ENCODE data around the gene B4GAT1. TPM values are rescaled to one million over a fixed set of nuclear protein-coding genes. Genes with fewer than 3 reads are reported as not detected.
A peak's percentile ranks its signal among the peaks of the same experiment; 100 is the strongest.

The B4GAT1 gene
- 15.9 and 17.7 TPM in 2 replicates for polyA plus RNA-seq (2011; rRNA removed)
- polyA minus RNA-seq (2011; rRNA and poly(A)+ RNA removed), result 3.0 and 4.4 TPM in 2 replicates

DNA sequence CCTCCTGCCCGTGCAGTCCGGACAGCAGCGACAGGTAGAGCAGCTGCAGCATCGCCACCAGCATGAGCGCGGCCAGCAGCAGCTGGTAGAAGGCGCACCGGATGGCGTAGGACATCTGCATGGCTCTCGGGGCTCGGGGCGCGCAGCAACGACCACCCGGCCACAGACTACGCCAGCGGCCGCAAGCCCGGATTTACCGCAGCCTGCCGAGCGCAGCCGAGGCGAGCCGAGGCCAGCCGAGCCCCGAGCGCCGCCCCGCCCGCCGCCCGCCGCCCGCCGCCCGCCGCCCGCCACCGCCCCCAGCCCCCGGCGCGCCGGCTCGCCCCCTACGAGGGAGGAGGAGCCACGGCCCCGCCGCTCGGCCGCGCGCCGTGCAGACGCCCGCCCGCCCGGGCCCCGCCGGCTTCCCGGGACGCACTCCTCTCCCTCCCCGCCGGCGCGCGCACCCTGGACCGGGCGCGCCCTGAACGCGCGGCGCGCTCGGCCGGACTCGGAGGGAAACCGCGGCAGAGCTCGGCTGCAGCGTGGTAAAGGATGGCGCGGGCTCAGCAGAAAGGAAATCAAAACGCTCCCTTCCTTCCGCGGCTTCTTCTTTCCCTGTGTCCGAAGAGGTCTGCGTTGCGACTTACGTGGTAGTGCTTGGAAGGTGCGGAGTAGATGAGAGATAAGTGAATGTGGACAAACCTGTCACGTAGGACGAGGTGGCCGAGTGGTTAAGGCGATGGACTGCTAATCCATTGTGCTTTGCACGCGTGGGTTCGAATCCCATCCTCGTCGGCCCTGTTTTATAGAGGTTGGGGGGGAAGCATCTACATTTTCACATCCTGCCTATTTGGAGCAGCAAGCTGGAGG, at the start of gene B4GAT1:
TSS of gene B4GAT1 (minus strand) at position 205 of the 852 bp plus-strand sequence. CDS start at position 121, 84 bp downstream.
- peaks cover 3% of the 10 kb centered on the region; the same call in 1 of the 2 replicates for H3K9me3 ChIP-seq (ENCODE audit: control insufficient read depth, insufficient read depth, low read length)
- TF ChIP-seq, protein P1, sequence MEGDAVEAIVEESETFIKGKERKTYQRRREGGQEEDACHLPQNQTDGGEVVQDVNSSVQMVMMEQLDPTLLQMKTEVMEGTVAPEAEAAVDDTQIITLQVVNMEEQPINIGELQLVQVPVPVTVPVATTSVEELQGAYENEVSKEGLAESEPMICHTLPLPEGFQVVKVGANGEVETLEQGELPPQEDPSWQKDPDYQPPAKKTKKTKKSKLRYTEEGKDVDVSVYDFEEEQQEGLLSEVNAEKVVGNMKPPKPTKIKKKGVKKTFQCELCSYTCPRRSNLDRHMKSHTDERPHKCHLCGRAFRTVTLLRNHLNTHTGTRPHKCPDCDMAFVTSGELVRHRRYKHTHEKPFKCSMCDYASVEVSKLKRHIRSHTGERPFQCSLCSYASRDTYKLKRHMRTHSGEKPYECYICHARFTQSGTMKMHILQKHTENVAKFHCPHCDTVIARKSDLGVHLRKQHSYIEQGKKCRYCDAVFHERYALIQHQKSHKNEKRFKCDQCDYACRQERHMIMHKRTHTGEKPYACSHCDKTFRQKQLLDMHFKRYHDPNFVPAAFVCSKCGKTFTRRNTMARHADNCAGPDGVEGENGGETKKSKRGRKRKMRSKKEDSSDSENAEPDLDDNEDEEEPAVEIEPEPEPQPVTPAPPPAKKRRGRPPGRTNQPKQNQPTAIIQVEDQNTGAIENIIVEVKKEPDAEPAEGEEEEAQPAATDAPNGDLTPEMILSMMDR (IDR thresholded peaks at IDR 0.05; ENCODE audit: low read depth, low read length), result no peak
- H3K27me3 ChIP-seq (ENCODE audit: control insufficient read depth, insufficient read depth, low read length), result no peaks in the 10 kb centered on the region
- H3K4me3 ChIP-seq (ENCODE audit: low read depth, low read length), result peak within 1 kb of the TSS; percentile 94
- peak within 1 kb of the TSS; percentile 68 for H3K27ac ChIP-seq (ENCODE audit: low read depth, low read length)
- peak; percentile 83 for DNase-seq (ENCODE audit: low read depth, low spot score)
- POLR2A ChIA-PET, result interaction anchor here (0.5 to 2.0 kb wide), 11 partner anchors 9 to 501 kb away, joined by 3 to 10 read pairs (median 3); partner anchors contain the start of genes CD248, RIN1 and YIF1A
- CTCF ChIA-PET, result interaction anchor here (1.1 kb wide), 2 partner anchors 36 to 39 kb away, joined by 5 to 14 read pairs; no protein-coding TSS in a partner anchor

DNA sequence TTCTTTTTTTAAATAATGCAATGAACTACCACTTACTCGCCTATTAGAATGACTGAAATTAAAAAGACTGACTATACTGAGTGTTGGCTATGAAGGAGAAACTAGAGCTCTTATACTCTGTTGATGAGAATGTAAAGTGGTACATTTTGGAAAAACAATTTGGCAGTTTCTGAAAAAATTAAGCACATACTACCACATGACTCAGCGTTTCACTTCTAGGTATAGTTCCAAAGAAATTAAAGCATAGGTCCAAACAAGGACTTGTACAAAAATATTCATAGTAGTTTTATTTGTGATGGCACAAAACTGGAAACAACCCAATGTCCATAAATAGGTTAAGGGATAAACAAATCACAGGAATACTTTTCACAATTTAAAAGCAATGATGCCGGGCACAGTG, 46.5 kb upstream of the B4GAT1 start:
- TF ChIP-seq, protein P1 (IDR thresholded peaks at IDR 0.05; ENCODE audit: low read depth, low read length), result no peak
- Histone ChIP-seq H3K27me3 (ENCODE audit: control insufficient read depth, insufficient read depth, low read length) (peaks cover 8% of the 10 kb centered on the region), H3K9me3 (ENCODE audit: control insufficient read depth, insufficient read depth, low read length) (no peaks in the 10 kb centered on the region), H3K4me3 (ENCODE audit: low read depth, low read length) (no peak overlapping the region), H3K27ac (ENCODE audit: low read depth, low read length) (no peak overlapping the region)
- POLR2A ChIA-PET, result no interaction called here
- CTCF ChIA-PET, result interaction anchor here (3.8 kb wide), 1 partner anchor 8 kb away, joined by 32 read pairs; no protein-coding TSS in a partner anchor
- DNase-seq (ENCODE audit: low read depth, low spot score), result no peak

DNA sequence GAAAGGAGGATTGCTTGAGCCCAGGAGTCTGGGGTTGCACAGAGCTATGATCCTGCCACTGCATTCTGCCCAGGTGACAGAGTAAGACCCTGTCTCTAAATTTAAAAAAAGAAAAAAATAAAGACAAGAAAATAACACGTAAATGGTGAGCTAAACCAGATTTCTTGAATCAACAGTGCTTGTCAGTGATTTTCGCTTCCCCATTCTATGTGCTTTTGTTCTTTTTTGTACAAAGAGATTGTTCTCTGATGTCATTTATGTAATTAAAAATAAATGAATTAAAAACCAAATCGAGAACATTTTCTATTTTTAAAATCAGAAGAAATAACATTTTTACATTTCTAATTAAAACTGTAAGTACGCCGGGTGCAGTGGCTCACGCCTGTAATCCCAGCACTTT, 43.9 kb upstream of the B4GAT1 start:
- Histone ChIP-seq H3K27ac (ENCODE audit: low read depth, low read length) (no peak overlapping the region), H3K27me3 (ENCODE audit: control insufficient read depth, insufficient read depth, low read length) (peaks cover 5% of the 10 kb centered on the region), H3K9me3 (ENCODE audit: control insufficient read depth, insufficient read depth, low read length) (no peaks in the 10 kb centered on the region), H3K4me3 (ENCODE audit: low read depth, low read length) (no peak overlapping the region)
- ChIA-PET CTCF (interaction anchor here (0.6 to 1.4 kb wide), 4 partner anchors 26 to 80 kb away, joined by 3 to 5 read pairs (median 4); no protein-coding TSS in a partner anchor), POLR2A (no interaction called here)
- no peak for DNase-seq (ENCODE audit: low read depth, low spot score)
- TF ChIP-seq, protein P1 (IDR thresholded peaks at IDR 0.05; ENCODE audit: low read depth, low read length), result no peak

DNA sequence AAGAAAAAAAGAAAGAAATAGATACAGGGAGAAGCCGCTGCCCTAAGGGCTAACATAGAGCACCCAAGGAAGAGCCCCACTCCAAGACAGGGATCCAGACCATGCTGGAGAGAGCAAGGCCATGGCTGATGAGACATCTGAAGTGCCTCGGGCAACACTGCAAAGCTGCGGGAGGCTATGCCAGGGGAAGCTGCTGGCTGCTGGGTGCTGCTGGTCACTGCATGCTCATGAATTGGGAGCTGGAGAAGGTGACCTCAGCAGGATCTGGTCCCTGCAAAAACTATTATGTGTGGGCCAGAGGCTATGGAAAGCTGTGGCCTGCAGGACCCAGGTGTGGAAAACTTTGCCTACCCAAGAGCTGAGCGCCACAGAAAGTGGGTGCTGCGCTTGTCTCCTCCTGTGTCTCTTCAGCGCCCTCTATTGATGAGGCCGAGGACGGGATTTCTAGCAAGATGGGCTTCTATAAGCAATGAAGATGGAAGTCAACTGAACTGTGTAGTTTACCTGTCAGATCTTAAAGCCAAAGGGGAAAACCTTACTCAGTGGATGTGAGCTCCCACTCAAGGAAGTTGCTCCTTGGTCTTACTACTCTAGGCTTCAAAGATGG, 41.5 kb upstream of the B4GAT1 start:
- DNase-seq (ENCODE audit: low read depth, low spot score), result peak; percentile 33
- POLR2A ChIA-PET, result no interaction called here
- CTCF ChIA-PET, result interaction anchor here (0.5 to 9.5 kb wide), 30 partner anchors 9 to 348 kb away, joined by 3 to 98 read pairs (median 3); partner anchors contain the start of genes BRMS1, MRPL11, NPAS4 and RIN1
- Histone ChIP-seq H3K9me3 (ENCODE audit: control insufficient read depth, insufficient read depth, low read length) (no peaks in the 10 kb centered on the region), H3K4me3 (ENCODE audit: low read depth, low read length) (no peak overlapping the region), H3K27ac (ENCODE audit: low read depth, low read length) (no peak overlapping the region), H3K27me3 (ENCODE audit: control insufficient read depth, insufficient read depth, low read length) (no peaks in the 10 kb centered on the region)
- TF ChIP-seq, protein P1 (IDR thresholded peaks at IDR 0.05; ENCODE audit: low read depth, low read length), result peak; percentile 89
